Neutrophil (primary cell): ENCODE results near the gene LYG2.
"Not testable (repeated sequence)": the region's sequence is repeated elsewhere in the genome, so short reads cannot be mapped to it uniquely, and the experiment has no call there.

Experiments used
- H3K27ac ChIP-seq: fragments of 200-600 bp; sonication (generic); 2 replicates; pipeline ENCODE4 v1.5.1; 2016; ENCODE audit warnings: mild to moderate bottlenecking, moderate library complexity
- H3K27me3 ChIP-seq: fragments of 200-600 bp; sonication (generic); 2 replicates; pipeline ENCODE4 v1.6.0; 2016; ENCODE audit warnings: mild to moderate bottlenecking
- H3K36me3 ChIP-seq: fragments of 200-600 bp; sonication (generic); 2 replicates; pipeline ENCODE4 v1.5.1; 2017
- H3K4me1 ChIP-seq, 2 experiments: fragments of 200-600 bp in 1 of 2; sonication (generic) in 1 of 2; 1 replicate in 1 of 2; 2 replicates in 1 of 2; pipeline versions ENCODE4 v1.5.1 to v1.6.1; 2013 to 2016; ENCODE audit warnings: low read depth in 1 of 2, low read length in 1 of 2, mild to moderate bottlenecking in 1 of 2, moderate library complexity in 1 of 2; ENCODE audit not compliant: control insufficient read depth in 1 of 2, insufficient read depth in 1 of 2
- H3K4me3 ChIP-seq, 2 experiments: fragments of 200-600 bp in 1 of 2; sonication (generic) in 1 of 2; 1 replicate in 1 of 2; 2 replicates in 1 of 2; pipeline ENCODE4 v1.5.1; 2013 to 2016; ENCODE audit warnings: low read depth in 1 of 2, low read length in 1 of 2, mild to moderate bottlenecking in 1 of 2, moderate library complexity in 1 of 2
- H3K9me3 ChIP-seq: fragments of 200-600 bp; sonication (generic); 2 replicates; pipeline ENCODE4 v1.5.1; 2016
- CTCF ChIP-seq: fragments of 200-600 bp; sonication (generic); IDR thresholded peaks from 2 replicates; pipeline ENCODE4 v1.5.1; 2016; ENCODE audit warnings: antibody characterized with exemption

The LYG2 gene

GRCh38 chr2:99198103-99198841 lies 57.2 kb downstream of the LYG2 start:
- Histone ChIP-seq H3K27ac (no peak overlapping the region), H3K4me3 (no peak overlapping the region), H3K9me3 (no peaks in the 10 kb centered on the region), H3K27me3 (no peaks in the 10 kb centered on the region), H3K36me3 (peaks cover 46% of the 10 kb centered on the region), H3K4me1 (peaks cover 5% of the 10 kb centered on the region in 2 experiments)
- no peak for TF ChIP-seq CTCF

GRCh38 chr2:99192364-99192763 lies 63.1 kb downstream of the LYG2 start:
- H3K36me3 ChIP-seq, result peaks cover 62% of the 10 kb centered on the region
- not testable (repeated sequence) for H3K4me3 ChIP-seq, H3K27ac ChIP-seq, H3K4me1 ChIP-seq, H3K9me3 ChIP-seq, H3K27me3 ChIP-seq
